Measurements from ENCODE around the gene RBM8A. TPM values are rescaled to one million over a fixed set of nuclear protein-coding genes. Genes with fewer than 3 reads are reported as not detected.
"Not testable (repeated sequence)": the region's sequence is repeated elsewhere in the genome, so short reads cannot be mapped to it uniquely, and the experiment has no call there.

RBM8A gene
- total RNA-seq, 1 donor = 111 TPM

DNA sequence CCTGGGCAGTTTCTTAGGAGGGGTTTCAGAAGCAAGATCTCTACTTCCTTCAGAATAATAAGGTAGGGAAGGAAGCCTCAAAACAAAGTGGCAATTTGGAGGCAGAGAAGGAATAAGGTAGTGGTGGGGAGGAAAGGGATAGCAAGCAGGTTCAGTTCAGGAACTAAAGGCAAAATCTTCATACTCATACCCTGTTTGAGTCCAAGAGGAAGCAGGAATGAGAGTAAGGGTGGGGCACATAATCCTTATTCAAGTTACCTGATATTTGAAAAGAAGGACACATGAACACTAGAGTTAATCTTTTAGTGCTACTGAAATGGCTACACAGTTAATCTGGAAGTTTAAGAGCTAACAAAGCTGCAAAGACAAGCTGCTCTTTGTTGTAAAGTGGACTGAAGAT is 8.4 kb upstream of the RBM8A start:
- TF ChIP-seq, protein P1, sequence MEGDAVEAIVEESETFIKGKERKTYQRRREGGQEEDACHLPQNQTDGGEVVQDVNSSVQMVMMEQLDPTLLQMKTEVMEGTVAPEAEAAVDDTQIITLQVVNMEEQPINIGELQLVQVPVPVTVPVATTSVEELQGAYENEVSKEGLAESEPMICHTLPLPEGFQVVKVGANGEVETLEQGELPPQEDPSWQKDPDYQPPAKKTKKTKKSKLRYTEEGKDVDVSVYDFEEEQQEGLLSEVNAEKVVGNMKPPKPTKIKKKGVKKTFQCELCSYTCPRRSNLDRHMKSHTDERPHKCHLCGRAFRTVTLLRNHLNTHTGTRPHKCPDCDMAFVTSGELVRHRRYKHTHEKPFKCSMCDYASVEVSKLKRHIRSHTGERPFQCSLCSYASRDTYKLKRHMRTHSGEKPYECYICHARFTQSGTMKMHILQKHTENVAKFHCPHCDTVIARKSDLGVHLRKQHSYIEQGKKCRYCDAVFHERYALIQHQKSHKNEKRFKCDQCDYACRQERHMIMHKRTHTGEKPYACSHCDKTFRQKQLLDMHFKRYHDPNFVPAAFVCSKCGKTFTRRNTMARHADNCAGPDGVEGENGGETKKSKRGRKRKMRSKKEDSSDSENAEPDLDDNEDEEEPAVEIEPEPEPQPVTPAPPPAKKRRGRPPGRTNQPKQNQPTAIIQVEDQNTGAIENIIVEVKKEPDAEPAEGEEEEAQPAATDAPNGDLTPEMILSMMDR (IDR thresholded peaks at IDR 0.05; ENCODE audit: insufficient read depth, low read length) = no peak
- no peak for DNase-seq (ENCODE audit: low read depth)
- H3K4me3 ChIP-seq (ENCODE audit: low read depth, low read length) = no peak overlapping the region

DNA sequence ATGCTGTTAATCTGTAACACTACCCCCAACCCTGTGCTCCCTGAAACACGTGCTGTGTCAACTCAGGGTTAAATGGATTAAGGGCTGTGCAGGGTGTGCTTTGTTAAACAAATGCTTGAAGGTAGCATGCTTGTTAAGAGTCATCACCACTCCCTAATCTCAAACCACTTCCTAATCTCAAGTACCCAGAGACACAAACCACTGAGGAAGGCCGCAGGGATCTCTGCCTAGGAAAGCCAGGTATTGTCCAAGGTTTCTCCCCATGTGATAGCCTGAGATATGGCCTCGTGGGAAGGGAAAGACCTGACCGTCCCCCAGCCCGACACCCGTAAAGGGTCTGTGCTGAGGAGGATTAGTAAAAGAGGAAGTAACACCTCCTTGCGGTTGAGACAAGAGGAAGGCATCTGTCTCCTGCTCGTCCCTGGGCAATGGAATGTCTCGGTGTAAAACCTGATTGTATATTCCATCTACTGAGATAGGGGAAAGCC is 5.3 kb upstream of the RBM8A start:
- not testable (repeated sequence) for H3K4me3 ChIP-seq (ENCODE audit: low read depth, low read length); DNase-seq (ENCODE audit: low read depth)

DNA sequence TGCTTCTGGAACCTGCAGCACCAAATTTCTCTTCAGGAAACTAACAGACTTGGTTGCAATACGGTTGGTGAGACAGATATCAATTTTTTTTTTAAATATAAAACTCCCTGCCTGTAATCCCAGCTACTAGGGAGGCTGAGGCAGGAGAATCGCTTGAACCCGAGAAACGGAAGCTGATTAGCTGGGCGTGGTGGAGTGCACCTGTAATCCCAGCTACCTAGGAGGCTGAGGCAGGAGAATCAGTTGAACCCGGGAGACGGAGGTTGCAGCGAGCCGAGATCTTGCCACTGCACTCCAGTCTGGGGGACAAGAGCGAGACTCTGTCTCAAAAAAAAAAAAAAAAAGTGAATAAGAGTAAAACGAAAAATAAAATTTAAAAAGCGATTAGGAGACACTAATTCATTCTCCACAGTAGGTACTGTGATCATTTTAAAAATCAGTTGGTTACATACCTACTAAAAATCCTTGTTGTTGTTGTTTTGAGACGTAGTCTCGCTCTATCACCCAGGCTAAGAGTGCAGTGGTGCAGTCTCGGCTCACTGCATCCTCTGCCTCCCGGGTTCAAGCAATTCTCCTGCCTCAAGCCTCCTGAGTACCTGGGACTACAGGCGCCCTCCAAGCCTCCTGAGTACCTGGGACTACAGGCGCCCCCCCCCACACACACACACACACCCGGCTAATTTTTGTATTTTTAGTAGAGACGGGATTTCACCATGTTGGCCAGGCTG is 796 bp upstream of the RBM8A start:
- TF ChIP-seq, protein P1 (IDR thresholded peaks at IDR 0.05; ENCODE audit: insufficient read depth, low read length) = no peak
- peak overlapping the region; percentile 93 for H3K4me3 ChIP-seq (ENCODE audit: low read depth, low read length)
- no peak for DNase-seq (ENCODE audit: low read depth)

DNA sequence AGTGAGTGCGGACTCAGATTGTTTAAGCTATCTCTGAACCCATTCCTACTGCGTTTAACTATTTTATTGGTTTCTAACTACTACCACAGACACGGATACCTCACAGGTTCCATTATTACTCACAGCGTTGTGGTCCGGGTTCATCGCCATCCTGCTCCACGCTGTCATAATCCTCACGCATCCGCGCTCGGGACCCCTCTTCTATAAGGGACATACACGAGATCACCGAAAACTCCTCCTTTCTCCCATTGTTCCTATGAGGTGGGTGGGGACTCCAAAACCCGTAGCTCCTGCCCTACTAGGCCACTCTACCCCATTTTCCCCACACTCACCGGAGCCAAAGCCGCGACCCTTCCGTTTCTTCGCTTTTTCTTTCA is 610 bp downstream of the RBM8A start:
- DNase-seq (ENCODE audit: low read depth) = no peak

DNA sequence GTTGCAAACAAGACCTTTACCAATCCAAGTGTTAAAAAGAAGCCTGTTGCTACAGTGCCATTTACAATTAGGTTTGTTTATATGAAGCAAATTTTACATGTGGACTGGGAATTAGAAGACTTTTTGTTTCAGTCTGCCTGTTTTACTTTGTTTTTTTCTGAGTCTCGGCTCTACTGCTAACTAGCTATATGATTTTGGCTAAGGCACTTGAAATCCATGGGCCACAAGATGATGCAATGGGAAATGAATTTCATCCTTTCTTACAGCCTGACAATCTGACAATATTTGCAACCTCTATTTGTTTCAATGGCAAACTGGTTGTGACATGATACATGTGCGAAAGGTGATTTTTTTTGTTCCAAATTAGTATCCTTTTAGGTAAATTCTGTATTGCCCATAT is 5.0 kb downstream of the RBM8A start:
- no peak overlapping the region for H3K4me3 ChIP-seq (ENCODE audit: low read depth, low read length)
- DNase-seq (ENCODE audit: low read depth) = peak; percentile 54
- TF ChIP-seq, protein P1 (IDR thresholded peaks at IDR 0.05; ENCODE audit: insufficient read depth, low read length) = no peak

More for the DNA sequence above, 610 bp downstream of the RBM8A start:
- H3K4me3 ChIP-seq (ENCODE audit: low read depth, low read length) = peak overlapping the region; percentile 93
- TF ChIP-seq, protein P1 (IDR thresholded peaks at IDR 0.05; ENCODE audit: insufficient read depth, low read length) = no peak

DNA sequence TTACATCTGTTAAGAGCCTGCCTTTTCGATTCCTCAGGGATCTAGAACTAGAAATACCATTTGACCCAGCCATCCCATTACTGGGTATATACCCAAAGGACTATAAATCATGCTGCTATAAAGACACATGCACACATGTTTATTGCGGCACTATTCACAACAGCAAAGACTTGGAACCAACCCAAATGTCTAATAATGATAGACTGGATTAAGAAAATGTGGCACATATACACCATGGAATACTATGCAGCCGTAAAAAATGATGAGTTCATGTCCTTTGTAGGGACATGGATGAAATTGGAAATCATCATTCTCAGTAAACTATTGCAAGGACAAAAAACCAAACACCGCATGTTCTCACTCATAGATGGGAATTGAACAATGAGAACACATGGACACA is 7.0 kb downstream of the RBM8A start:
- not testable (repeated sequence) for H3K4me3 ChIP-seq (ENCODE audit: low read depth, low read length); DNase-seq (ENCODE audit: low read depth)

DNA sequence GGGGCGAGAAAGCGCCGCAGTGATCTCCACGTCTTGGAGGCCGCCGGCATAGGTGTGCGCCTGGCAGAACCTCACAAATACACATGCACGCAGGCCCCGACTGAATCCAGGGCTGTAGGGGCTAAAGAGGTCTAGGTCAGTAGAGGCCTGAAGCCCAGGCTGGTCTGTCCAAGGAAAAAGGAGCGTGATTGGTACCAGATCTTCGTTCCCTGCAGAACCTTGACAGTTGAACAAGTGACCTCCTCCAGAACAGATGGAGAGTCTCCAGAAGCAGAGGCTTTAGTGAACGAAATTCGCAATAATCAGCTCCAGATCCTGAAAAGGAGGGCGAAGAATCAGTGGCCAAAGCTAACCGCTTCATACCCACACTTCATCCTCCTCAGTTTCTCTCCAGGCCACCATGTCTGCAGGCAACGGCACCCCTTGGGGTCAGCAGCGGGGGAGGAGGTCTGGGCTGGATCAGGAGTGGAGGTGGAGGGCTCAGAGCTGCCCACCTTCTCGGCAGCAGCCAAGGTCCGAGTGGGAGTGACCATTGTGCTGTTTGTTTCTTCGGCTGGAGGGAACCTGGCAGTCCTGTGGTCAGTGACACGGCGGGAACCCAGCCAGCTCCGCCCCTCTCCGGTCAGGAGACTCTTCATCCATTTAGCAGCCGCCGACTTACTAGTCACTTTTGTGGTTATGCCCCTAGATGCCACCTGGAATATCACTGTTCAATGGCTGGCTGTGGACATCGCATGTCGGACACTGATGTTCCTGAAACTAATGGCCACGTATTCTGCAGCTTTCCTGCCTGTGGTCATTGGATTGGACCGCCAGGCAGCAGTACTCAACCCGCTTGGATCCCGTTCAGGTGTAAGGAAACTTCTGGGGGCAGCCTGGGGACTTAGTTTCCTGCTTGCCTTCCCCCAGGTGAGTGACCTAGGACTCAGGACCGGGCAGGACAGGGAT is 8.0 kb downstream of the RBM8A start:
- H3K4me3 ChIP-seq (ENCODE audit: low read depth, low read length) = peak overlapping the region; percentile 97
- peak; percentile 39 for DNase-seq (ENCODE audit: low read depth)
- TF ChIP-seq, protein P1 (IDR thresholded peaks at IDR 0.05; ENCODE audit: insufficient read depth, low read length) = no peak

Measured in fibroblast of the aortic adventitia (primary cell).